Ascending aorta (tissue), 2 donors: ENCODE results near the gene RIC1. TPM values are rescaled to one million over a fixed set of nuclear protein-coding genes. Genes with fewer than 3 reads are reported as not detected.
A peak's percentile ranks its signal among the peaks of the same experiment; 100 is the strongest.

ENCODE experiments used
- DNase-seq, 2 donors: peaks; one replicate each; pipeline ENCODE4 v3.0.0-alpha.2; 2019; ENCODE audit warnings: low spot score in 2 of 2
- H3K27ac ChIP-seq, 2 donors: fragments of 200-600 bp; sonication (generic); one replicate each; pipeline ENCODE4 v1.5.1; 2016 to 2017; ENCODE audit warnings: mild to moderate bottlenecking in 1 of 2
- H3K27me3 ChIP-seq: fragments of 200-600 bp; sonication (generic); one replicate; pipeline ENCODE4 v1.5.1; 2017
- H3K36me3 ChIP-seq, 2 donors: fragments of 200-600 bp; sonication (generic); one replicate each; pipeline ENCODE4 v1.5.1; 2016
- H3K4me1 ChIP-seq, 2 donors: fragments of 200-600 bp; sonication (generic); one replicate each; pipeline ENCODE4 v1.5.1; 2016 to 2017; ENCODE audit warnings: mild to moderate bottlenecking in 1 of 2
- H3K4me3 ChIP-seq, 2 donors: fragments of 200-600 bp; sonication (generic); one replicate each; pipeline ENCODE4 v1.5.1; 2016 to 2017; ENCODE audit warnings: mild to moderate bottlenecking in 1 of 2
- H3K9me3 ChIP-seq, 2 donors: fragments of 200-600 bp; sonication (generic); one replicate each; pipeline ENCODE4 v1.5.1; 2016
- CTCF ChIP-seq, 3 experiments: fragments of 200-600 bp in 2 of 3; fragments of 450-650 bp in 1 of 3; sonication (generic) in 2 of 3; IDR thresholded peaks; one replicate each; pipeline ENCODE4 v1.5.1; 2016 to 2019; ENCODE audit warnings: antibody characterized with exemption in 3 of 3, mild to moderate bottlenecking in 1 of 3, moderate library complexity in 1 of 3
- intact Hi-C: fragments of 100-400 bp; cut with DNase I; formaldehyde crosslinking; loops from one replicate; pipeline ENCODE4 v1.15.1; 2023
- total RNA-seq: library from RNA; depleted of rRNA; stranded (reverse); fragments of >200 nt; gene quantifications from one replicate; pipeline ENCODE4 v1.1.0, GENCODE V29; 2016

Gene RIC1
- total RNA-seq, 1 donor from 2014 or later: 46.7 TPM

- intact Hi-C loops: loop anchor here (10.0 kb wide), 1 partner anchor 424 kb away; the partner anchor contains the start of gene INSL6
- peak in 1 of 3 experiments; percentile 25 for TF ChIP-seq CTCF (IDR thresholded peaks at IDR 0.05)
- Histone ChIP-seq H3K9me3 (no peaks in the 10 kb centered on the region), H3K27me3 (no peaks in the 10 kb centered on the region), H3K27ac (peak overlapping the region; percentile 84 to 85), H3K36me3 (no peaks in the 10 kb centered on the region), H3K4me1 (peaks cover 0 to 13% of the 10 kb centered on the region in 2 donors), H3K4me3 (peak overlapping the region; percentile 49 to 64)
- DNase-seq: no peak
Measured at GRCh38 chr9:5608298-5609225, 20.3 kb upstream of the RIC1 start.

- intact Hi-C loops: loop anchor here (10.0 kb wide), 1 partner anchor 424 kb away; the partner anchor contains the start of gene INSL6
- Histone ChIP-seq H3K27ac (peak overlapping the region; percentile 84 to 85), H3K36me3 (no peaks in the 10 kb centered on the region), H3K4me1 (peaks cover 0 to 13% of the 10 kb centered on the region in 2 donors), H3K27me3 (no peaks in the 10 kb centered on the region), H3K9me3 (no peaks in the 10 kb centered on the region), H3K4me3 (peak overlapping the region; percentile 49 to 64)
- no peak for TF ChIP-seq CTCF (IDR thresholded peaks at IDR 0.05)
- DNase-seq: no peak
Measured at GRCh38 chr9:5609226-5609596, 19.7 kb upstream of the RIC1 start.

GRCh38 chr9:5610491-5610890, 18.4 kb upstream of the RIC1 start:
- no peaks in the 10 kb centered on the region for H3K27me3 ChIP-seq
- no peak for DNase-seq
- peak overlapping the region in 1 of 2 donors; percentile 4 for H3K27ac ChIP-seq
- peaks cover 0 to 13% of the 10 kb centered on the region in 2 donors for H3K4me1 ChIP-seq
- H3K36me3 ChIP-seq: no peaks in the 10 kb centered on the region
- TF ChIP-seq CTCF (IDR thresholded peaks at IDR 0.05): no peak
- no peak overlapping the region for H3K4me3 ChIP-seq
- H3K9me3 ChIP-seq: no peaks in the 10 kb centered on the region
- intact Hi-C loops: loop anchor here (10.0 kb wide), 1 partner anchor 64 kb away; no protein-coding TSS in a partner anchor

- Histone ChIP-seq H3K4me1 (peaks cover 0 to 13% of the 10 kb centered on the region in 2 donors), H3K9me3 (no peaks in the 10 kb centered on the region), H3K27ac (peak overlapping the region; percentile 48 to 56), H3K4me3 (no peak overlapping the region), H3K36me3 (no peaks in the 10 kb centered on the region), H3K27me3 (no peaks in the 10 kb centered on the region)
- intact Hi-C loops: loop anchor here (10.0 kb wide), 1 partner anchor 63 kb away; no protein-coding TSS in a partner anchor
- no peak for TF ChIP-seq CTCF (IDR thresholded peaks at IDR 0.05)
- no peak for DNase-seq
Measured at GRCh38 chr9:5611321-5612184, 17.4 kb upstream of the RIC1 start.

GRCh38 chr9:5612185-5612530, 16.7 kb upstream of the RIC1 start:
- Histone ChIP-seq H3K27ac (peak overlapping the region; percentile 48 to 56), H3K9me3 (no peaks in the 10 kb centered on the region), H3K36me3 (no peaks in the 10 kb centered on the region), H3K4me1 (peaks cover 0 to 13% of the 10 kb centered on the region in 2 donors), H3K4me3 (no peak overlapping the region), H3K27me3 (no peaks in the 10 kb centered on the region)
- no peak for TF ChIP-seq CTCF (IDR thresholded peaks at IDR 0.05)
- intact Hi-C loops: loop anchor here (10.0 kb wide), 1 partner anchor 63 kb away; no protein-coding TSS in a partner anchor
- no peak for DNase-seq
